T-helper 9 cell (primary cell): ENCODE data around the gene FUCA2.
"Not testable (repeated sequence)": the region's sequence is repeated elsewhere in the genome, so short reads cannot be mapped to it uniquely, and the experiment has no call there.

Source experiments
- DNase-seq: peaks from one replicate; pipeline ENCODE4 v3.0.0-alpha.2; 2020

The FUCA2 gene

GRCh38 chr6:143490775-143491174 is 20.7 kb downstream of the FUCA2 start:
- no peak for DNase-seq

- no peak for DNase-seq
These were observed 21.3 kb downstream of the FUCA2 start for GRCh38 chr6:143490244-143490643.

- DNase-seq = no peak
These were observed 24.8 kb downstream of the FUCA2 start for GRCh38 chr6:143486752-143487151.

GRCh38 chr6:143485967-143486366 is 25.6 kb downstream of the FUCA2 start:
- DNase-seq = no peak

- DNase-seq = no peak
These were observed 28.9 kb downstream of the FUCA2 start for GRCh38 chr6:143482593-143482992.

GRCh38 chr6:143478479-143479062 is 32.9 kb downstream of the FUCA2 start:
- no peak for DNase-seq

GRCh38 chr6:143476545-143476944 is 35.0 kb downstream of the FUCA2 start:
- DNase-seq = no peak

GRCh38 chr6:143471822-143472221 is 39.7 kb downstream of the FUCA2 start:
- no peak for DNase-seq

- not testable (repeated sequence) for DNase-seq
These were observed 42.7 kb downstream of the FUCA2 start for GRCh38 chr6:143468823-143469222.

GRCh38 chr6:143468026-143468425 is 43.5 kb downstream of the FUCA2 start:
- no peak for DNase-seq

GRCh38 chr6:143465546-143465945 is 46.0 kb downstream of the FUCA2 start:
- no peak for DNase-seq

- no peak for DNase-seq
These were observed 53.8 kb downstream of the FUCA2 start for GRCh38 chr6:143457563-143458359.

- DNase-seq = no peak
These were observed 60.0 kb downstream of the FUCA2 start for GRCh38 chr6:143451531-143451930.

- DNase-seq = peak; percentile 85
These were observed 60.8 kb downstream of the FUCA2 start, which contains the start of the genes ADAT2 and PEX3 for GRCh38 chr6:143450453-143451371. TSS of gene ADAT2 (minus strand) at chr6:143450695. CDS start at chr6:143450658, 37 bp downstream. TSS of gene PEX3 (plus strand) at chr6:143450805. CDS start at chr6:143451043, 238 bp downstream.

GRCh38 chr6:143449714-143450452 is 61.6 kb downstream of the FUCA2 start:
- DNase-seq = peak; percentile 43

- DNase-seq = no peak
These were observed 62.3 kb downstream of the FUCA2 start for GRCh38 chr6:143449082-143449713.

- not testable (repeated sequence) for DNase-seq
These were observed 63.7 kb downstream of the FUCA2 start for GRCh38 chr6:143447865-143448264.
